NB4 (cell line): ENCODE measurements around the gene MRPS17.

ENCODE experiments used
- DNase-seq: peaks from one replicate; pipeline ENCODE4 v3.0.0; 2010; ENCODE audit warnings: low read depth
- H3K4me3 ChIP-seq: one replicate; pipeline ENCODE4 v1.5.1; 2011; ENCODE audit warnings: mild to moderate bottlenecking, low read depth, low read length, moderate library complexity
- MAX ChIP-seq: IDR thresholded peaks from 2 replicates; pipeline ENCODE4 v1.6.1; 2011; ENCODE audit warnings: low read depth, low read length
- MYC ChIP-seq: IDR thresholded peaks from 2 replicates; pipeline ENCODE4 v1.6.1; 2011; ENCODE audit warnings: low read depth, low read length
- POLR2A ChIP-seq: IDR thresholded peaks from 2 replicates; pipeline ENCODE4 v1.6.1; 2011; ENCODE audit warnings: mild to moderate bottlenecking; ENCODE audit not compliant: insufficient read length; ENCODE audit errors: extremely low read depth
- TF ChIP-seq, protein P1 (sequence below): IDR thresholded peaks from one replicate; pipeline ENCODE4 v1.5.1; 2012; ENCODE audit warnings: low read depth, low read length

The MRPS17 gene

GRCh38 chr7:55996856-55997500, 45.3 kb downstream of the MRPS17 start:
- DNase-seq, result no peak
- no peak overlapping the region for H3K4me3 ChIP-seq
- TF ChIP-seq MYC (no peak), MAX (no peak), POLR2A (no peak)
- TF ChIP-seq, protein P1, sequence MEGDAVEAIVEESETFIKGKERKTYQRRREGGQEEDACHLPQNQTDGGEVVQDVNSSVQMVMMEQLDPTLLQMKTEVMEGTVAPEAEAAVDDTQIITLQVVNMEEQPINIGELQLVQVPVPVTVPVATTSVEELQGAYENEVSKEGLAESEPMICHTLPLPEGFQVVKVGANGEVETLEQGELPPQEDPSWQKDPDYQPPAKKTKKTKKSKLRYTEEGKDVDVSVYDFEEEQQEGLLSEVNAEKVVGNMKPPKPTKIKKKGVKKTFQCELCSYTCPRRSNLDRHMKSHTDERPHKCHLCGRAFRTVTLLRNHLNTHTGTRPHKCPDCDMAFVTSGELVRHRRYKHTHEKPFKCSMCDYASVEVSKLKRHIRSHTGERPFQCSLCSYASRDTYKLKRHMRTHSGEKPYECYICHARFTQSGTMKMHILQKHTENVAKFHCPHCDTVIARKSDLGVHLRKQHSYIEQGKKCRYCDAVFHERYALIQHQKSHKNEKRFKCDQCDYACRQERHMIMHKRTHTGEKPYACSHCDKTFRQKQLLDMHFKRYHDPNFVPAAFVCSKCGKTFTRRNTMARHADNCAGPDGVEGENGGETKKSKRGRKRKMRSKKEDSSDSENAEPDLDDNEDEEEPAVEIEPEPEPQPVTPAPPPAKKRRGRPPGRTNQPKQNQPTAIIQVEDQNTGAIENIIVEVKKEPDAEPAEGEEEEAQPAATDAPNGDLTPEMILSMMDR, result no peak

- DNase-seq, result no peak
- no peak overlapping the region for H3K4me3 ChIP-seq
- no peak for TF ChIP-seq POLR2A
- TF ChIP-seq, protein P1, result no peak
These were observed 52.1 kb downstream of the MRPS17 start for GRCh38 chr7:56003749-56004148.
